ENCODE measurements around the gene GALNT14.

GALNT14 gene

GRCh38 chr2:31150120-31150670 is 12.0 kb upstream of the GALNT14 start:
- no peaks in the 10 kb centered on the region; the same call in 1 of the 2 replicates for H3K27me3 ChIP-seq (ENCODE audit: insufficient read depth, low read length)
- H3K4me1 ChIP-seq (ENCODE audit: insufficient read depth, low read length): no peaks in the 10 kb centered on the region
- H3K4me3 ChIP-seq (ENCODE audit: low read length): no peak overlapping the region
- no peak overlapping the region for H3K27ac ChIP-seq (ENCODE audit: low read length)
- H3K9me3 ChIP-seq (ENCODE audit: insufficient read depth, low read depth, low read length): peaks cover 5% of the 10 kb centered on the region; the same call in 1 of the 2 replicates
- H3K36me3 ChIP-seq (ENCODE audit: insufficient read depth, low read depth, low read length): no peaks in the 10 kb centered on the region
- H3K9ac ChIP-seq (ENCODE audit: low read depth, low read length): no peak overlapping the region

- Histone ChIP-seq H3K27me3 (ENCODE audit: insufficient read depth, low read length) (no peaks in the 10 kb centered on the region; the same call in 1 of the 2 replicates), H3K4me1 (ENCODE audit: insufficient read depth, low read length) (no peaks in the 10 kb centered on the region), H3K9me3 (ENCODE audit: insufficient read depth, low read depth, low read length) (peaks cover 5% of the 10 kb centered on the region; the same call in 1 of the 2 replicates), H3K4me3 (ENCODE audit: low read length) (no peak overlapping the region), H3K27ac (ENCODE audit: low read length) (no peak overlapping the region), H3K36me3 (ENCODE audit: insufficient read depth, low read depth, low read length) (no peaks in the 10 kb centered on the region), H3K9ac (ENCODE audit: low read depth, low read length) (no peak overlapping the region)
These were observed 10.3 kb upstream of the GALNT14 start for GRCh38 chr2:31148514-31148913.

- no peaks in the 10 kb centered on the region for H3K4me1 ChIP-seq (ENCODE audit: insufficient read depth, low read length)
- H3K27me3 ChIP-seq (ENCODE audit: insufficient read depth, low read length): peaks cover under 1% of the 10 kb centered on the region
- H3K36me3 ChIP-seq (ENCODE audit: insufficient read depth, low read depth, low read length): no peaks in the 10 kb centered on the region
- H3K27ac ChIP-seq (ENCODE audit: low read length): no peak overlapping the region
- H3K9ac ChIP-seq (ENCODE audit: low read depth, low read length): no peak overlapping the region
- no peak overlapping the region for H3K4me3 ChIP-seq (ENCODE audit: low read length)
- peaks cover 5% of the 10 kb centered on the region; the same call in 1 of the 2 replicates for H3K9me3 ChIP-seq (ENCODE audit: insufficient read depth, low read depth, low read length)
These were observed 9.4 kb upstream of the GALNT14 start for GRCh38 chr2:31147645-31148044.

- Histone ChIP-seq H3K27ac (ENCODE audit: low read length) (no peak overlapping the region), H3K9ac (ENCODE audit: low read depth, low read length) (no peak overlapping the region), H3K9me3 (ENCODE audit: insufficient read depth, low read depth, low read length) (no peaks in the 10 kb centered on the region), H3K4me1 (ENCODE audit: insufficient read depth, low read length) (no peaks in the 10 kb centered on the region), H3K27me3 (ENCODE audit: insufficient read depth, low read length) (peaks cover 55% of the 10 kb centered on the region), H3K4me3 (ENCODE audit: low read length) (no peak overlapping the region), H3K36me3 (ENCODE audit: insufficient read depth, low read depth, low read length) (no peaks in the 10 kb centered on the region)
These were observed 3.9 kb upstream of the GALNT14 start for GRCh38 chr2:31142110-31142509.

- H3K9me3 ChIP-seq (ENCODE audit: insufficient read depth, low read depth, low read length): no peaks in the 10 kb centered on the region
- peaks cover 61% of the 10 kb centered on the region for H3K27me3 ChIP-seq (ENCODE audit: insufficient read depth, low read length)
- H3K27ac ChIP-seq (ENCODE audit: low read length): no peak overlapping the region
- H3K4me1 ChIP-seq (ENCODE audit: insufficient read depth, low read length): no peaks in the 10 kb centered on the region
- no peaks in the 10 kb centered on the region for H3K36me3 ChIP-seq (ENCODE audit: insufficient read depth, low read depth, low read length)
- H3K9ac ChIP-seq (ENCODE audit: low read depth, low read length): no peak overlapping the region
- no peak overlapping the region for H3K4me3 ChIP-seq (ENCODE audit: low read length)
These were observed 3.3 kb upstream of the GALNT14 start for GRCh38 chr2:31141443-31142085.

GRCh38 chr2:31140151-31140550 is 1.9 kb upstream of the GALNT14 start:
- Histone ChIP-seq H3K4me1 (ENCODE audit: insufficient read depth, low read length) (no peaks in the 10 kb centered on the region), H3K9ac (ENCODE audit: low read depth, low read length) (no peak overlapping the region), H3K27ac (ENCODE audit: low read length) (no peak overlapping the region), H3K27me3 (ENCODE audit: insufficient read depth, low read length) (peaks cover 75% of the 10 kb centered on the region), H3K4me3 (ENCODE audit: low read length) (no peak overlapping the region), H3K9me3 (ENCODE audit: insufficient read depth, low read depth, low read length) (no peaks in the 10 kb centered on the region), H3K36me3 (ENCODE audit: insufficient read depth, low read depth, low read length) (no peaks in the 10 kb centered on the region)

GRCh38 chr2:31139671-31140070 is 1.4 kb upstream of the GALNT14 start:
- Histone ChIP-seq H3K9me3 (ENCODE audit: insufficient read depth, low read depth, low read length) (no peaks in the 10 kb centered on the region), H3K27me3 (ENCODE audit: insufficient read depth, low read length) (peaks cover 80% of the 10 kb centered on the region)

GRCh38 chr2:31137211-31138036 is 816 bp downstream of the GALNT14 start:
- Histone ChIP-seq H3K36me3 (ENCODE audit: insufficient read depth, low read depth, low read length) (no peaks in the 10 kb centered on the region), H3K27ac (ENCODE audit: low read length) (no peak overlapping the region), H3K9ac (ENCODE audit: low read depth, low read length) (peak overlapping the region; percentile 25; the same call in 1 of the 2 replicates), H3K9me3 (ENCODE audit: insufficient read depth, low read depth, low read length) (no peaks in the 10 kb centered on the region), H3K4me3 (ENCODE audit: low read length) (peak overlapping the region; percentile 71), H3K4me1 (ENCODE audit: insufficient read depth, low read length) (peaks cover 2% of the 10 kb centered on the region), H3K27me3 (ENCODE audit: insufficient read depth, low read length) (peaks cover 86% of the 10 kb centered on the region)

More at GRCh38 chr2:31139671-31140070, 1.4 kb upstream of the GALNT14 start:
- H3K27ac ChIP-seq (ENCODE audit: low read length): no peak overlapping the region
- H3K4me3 ChIP-seq (ENCODE audit: low read length): no peak overlapping the region
- no peaks in the 10 kb centered on the region for H3K4me1 ChIP-seq (ENCODE audit: insufficient read depth, low read length)
- no peak overlapping the region for H3K9ac ChIP-seq (ENCODE audit: low read depth, low read length)
- no peaks in the 10 kb centered on the region for H3K36me3 ChIP-seq (ENCODE audit: insufficient read depth, low read depth, low read length)

GRCh38 chr2:31136732-31137131 is 1.5 kb downstream of the GALNT14 start:
- Histone ChIP-seq H3K27ac (ENCODE audit: low read length) (no peak overlapping the region), H3K9ac (ENCODE audit: low read depth, low read length) (no peak overlapping the region), H3K4me1 (ENCODE audit: insufficient read depth, low read length) (peaks cover 8% of the 10 kb centered on the region), H3K9me3 (ENCODE audit: insufficient read depth, low read depth, low read length) (no peaks in the 10 kb centered on the region), H3K36me3 (ENCODE audit: insufficient read depth, low read depth, low read length) (no peaks in the 10 kb centered on the region), H3K4me3 (ENCODE audit: low read length) (peak overlapping the region; percentile 71), H3K27me3 (ENCODE audit: insufficient read depth, low read length) (peaks cover 79% of the 10 kb centered on the region)

- peaks cover 72% of the 10 kb centered on the region for H3K27me3 ChIP-seq (ENCODE audit: insufficient read depth, low read length)
- no peak overlapping the region for H3K4me3 ChIP-seq (ENCODE audit: low read length)
These were observed 2.2 kb downstream of the GALNT14 start for GRCh38 chr2:31136000-31136399.

GRCh38 chr2:31134480-31134879 is 3.8 kb downstream of the GALNT14 start:
- Histone ChIP-seq H3K27me3 (ENCODE audit: insufficient read depth, low read length) (peaks cover 57% of the 10 kb centered on the region), H3K27ac (ENCODE audit: low read length) (no peak overlapping the region), H3K36me3 (ENCODE audit: insufficient read depth, low read depth, low read length) (no peaks in the 10 kb centered on the region), H3K9ac (ENCODE audit: low read depth, low read length) (no peak overlapping the region), H3K4me3 (ENCODE audit: low read length) (no peak overlapping the region), H3K9me3 (ENCODE audit: insufficient read depth, low read depth, low read length) (no peaks in the 10 kb centered on the region), H3K4me1 (ENCODE audit: insufficient read depth, low read length) (peaks cover 21% of the 10 kb centered on the region)

More at GRCh38 chr2:31136000-31136399, 2.2 kb downstream of the GALNT14 start:
- H3K9ac ChIP-seq (ENCODE audit: low read depth, low read length): no peak overlapping the region
- no peaks in the 10 kb centered on the region for H3K9me3 ChIP-seq (ENCODE audit: insufficient read depth, low read depth, low read length)
- H3K27ac ChIP-seq (ENCODE audit: low read length): no peak overlapping the region
- H3K4me1 ChIP-seq (ENCODE audit: insufficient read depth, low read length): peaks cover 12% of the 10 kb centered on the region
- no peaks in the 10 kb centered on the region for H3K36me3 ChIP-seq (ENCODE audit: insufficient read depth, low read depth, low read length)

Measured in iPS-20b (cell line).